Measurements from ENCODE around the gene EHD1. TPM values are rescaled to one million over a fixed set of nuclear protein-coding genes. Genes with fewer than 3 reads are reported as not detected.

Gene EHD1
- total RNA-seq, 1 donor from 2014 or later: 357 TPM

GRCh38 chr11:64833198-64833502 lies 45.3 kb downstream of the EHD1 start:
- DNase-seq (no peak), ATAC-seq (ENCODE audit: low read depth) (no peak)
- intact Hi-C loops (cut with micrococcal nuclease): no loop called here
- no peaks in the 10 kb centered on the region for H3K27me3 Mint-ChIP-seq
- no peak overlapping the region for H3K4me3 Mint-ChIP-seq
- POLR2A ChIA-PET: no interaction called here
- no peaks in the 10 kb centered on the region for H3K9me3 Mint-ChIP-seq
- peaks cover 9% of the 10 kb centered on the region for H3K36me3 Mint-ChIP-seq (ENCODE audit: low read depth)
- CTCF ChIA-PET: no interaction called here
- TF ChIP-seq CTCF (IDR thresholded peaks at IDR 0.05): no peak
- peaks cover 2% of the 10 kb centered on the region for H3K4me1 Mint-ChIP-seq
- no peak overlapping the region for H3K27ac Mint-ChIP-seq

- no peak overlapping the region for H3K4me3 Mint-ChIP-seq
Measured at GRCh38 chr11:64832467-64833197, 45.8 kb downstream of the EHD1 start.

GRCh38 chr11:64831411-64831891 lies 47.0 kb downstream of the EHD1 start:
- intact Hi-C loops (cut with micrococcal nuclease): no loop called here
- H3K36me3 Mint-ChIP-seq (ENCODE audit: low read depth): peaks cover 11% of the 10 kb centered on the region
- no peaks in the 10 kb centered on the region for H3K9me3 Mint-ChIP-seq
- DNase-seq (no peak), ATAC-seq (ENCODE audit: low read depth) (no peak)
- ChIA-PET POLR2A (no interaction called here), CTCF (no interaction called here)
- no peaks in the 10 kb centered on the region for H3K27me3 Mint-ChIP-seq
- no peak for TF ChIP-seq CTCF (IDR thresholded peaks at IDR 0.05)
- H3K4me1 Mint-ChIP-seq: peaks cover 2% of the 10 kb centered on the region
- H3K27ac Mint-ChIP-seq: no peak overlapping the region
- no peak overlapping the region for H3K4me3 Mint-ChIP-seq

More at GRCh38 chr11:64832467-64833197, 45.8 kb downstream of the EHD1 start:
- Mint-ChIP-seq H3K36me3 (ENCODE audit: low read depth) (peaks cover 11% of the 10 kb centered on the region), H3K27ac (no peak overlapping the region), H3K27me3 (no peaks in the 10 kb centered on the region), H3K9me3 (no peaks in the 10 kb centered on the region), H3K4me1 (peaks cover 2% of the 10 kb centered on the region)
- DNase-seq (no peak), ATAC-seq (ENCODE audit: low read depth) (no peak)
- CTCF ChIA-PET: no interaction called here
- TF ChIP-seq CTCF (IDR thresholded peaks at IDR 0.05): no peak
- intact Hi-C loops (cut with micrococcal nuclease): no loop called here
- POLR2A ChIA-PET: no interaction called here

- intact Hi-C loops (cut with micrococcal nuclease): no loop called here
- ChIA-PET CTCF (no interaction called here), POLR2A (interaction anchor here (0.6 kb wide), 1 partner anchor 475 kb away, joined by 11 read pairs; no protein-coding TSS in a partner anchor)
Measured at GRCh38 chr11:64829536-64830251, 48.7 kb downstream of the EHD1 start.

More at GRCh38 chr11:64829536-64830251, 48.7 kb downstream of the EHD1 start:
- H3K4me3 Mint-ChIP-seq: no peak overlapping the region
- no peaks in the 10 kb centered on the region for H3K9me3 Mint-ChIP-seq
- TF ChIP-seq CTCF (IDR thresholded peaks at IDR 0.05): no peak
- H3K4me1 Mint-ChIP-seq: peaks cover 2% of the 10 kb centered on the region
- H3K27me3 Mint-ChIP-seq: no peaks in the 10 kb centered on the region
- no peak overlapping the region for H3K27ac Mint-ChIP-seq
- ATAC-seq (ENCODE audit: low read depth) (no peak), DNase-seq (no peak)
- H3K36me3 Mint-ChIP-seq (ENCODE audit: low read depth): peaks cover 11% of the 10 kb centered on the region
